ENCODE measurements around the gene WNT4.

- TF ChIP-seq EZH2phosphoT487 (IDR thresholded peaks at IDR 0.05) (no peak), CTCF (IDR thresholded peaks at IDR 0.05) (no peak), EZH2 (IDR thresholded peaks at IDR 0.05) (no peak)
Observed at GRCh38 chr1:22112554-22112953, 30.3 kb downstream of the WNT4 start.

Measured in neural progenitor cell (in vitro differentiated cells).